Measurements from ENCODE around the gene FMOD.
A peak's percentile ranks its signal among the peaks of the same experiment; 100 is the strongest.
"Not testable (repeated sequence)": the region's sequence is repeated elsewhere in the genome, so short reads cannot be mapped to it uniquely, and the experiment has no call there.

FMOD gene

DNA sequence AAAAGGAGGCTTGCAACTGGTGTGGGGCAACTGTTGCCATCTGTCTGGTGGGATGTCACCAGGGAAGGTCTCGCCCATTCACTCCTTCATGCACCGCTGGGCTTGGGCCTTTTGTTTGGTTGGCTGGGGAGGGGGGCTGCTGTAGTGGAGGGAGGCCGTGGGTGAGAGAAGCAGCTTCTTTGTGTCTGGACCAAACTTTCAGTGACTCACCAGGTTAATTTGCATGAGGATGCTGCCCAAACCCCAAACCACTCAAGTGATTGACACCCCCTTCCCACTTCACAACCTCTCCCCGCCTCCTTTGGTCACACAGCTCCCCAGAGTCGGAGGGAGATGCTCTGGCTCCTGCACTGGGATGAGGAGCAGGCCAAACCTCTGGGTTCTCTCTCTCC, 25.9 kb downstream of the FMOD start:
- no peak for DNase-seq

DNA sequence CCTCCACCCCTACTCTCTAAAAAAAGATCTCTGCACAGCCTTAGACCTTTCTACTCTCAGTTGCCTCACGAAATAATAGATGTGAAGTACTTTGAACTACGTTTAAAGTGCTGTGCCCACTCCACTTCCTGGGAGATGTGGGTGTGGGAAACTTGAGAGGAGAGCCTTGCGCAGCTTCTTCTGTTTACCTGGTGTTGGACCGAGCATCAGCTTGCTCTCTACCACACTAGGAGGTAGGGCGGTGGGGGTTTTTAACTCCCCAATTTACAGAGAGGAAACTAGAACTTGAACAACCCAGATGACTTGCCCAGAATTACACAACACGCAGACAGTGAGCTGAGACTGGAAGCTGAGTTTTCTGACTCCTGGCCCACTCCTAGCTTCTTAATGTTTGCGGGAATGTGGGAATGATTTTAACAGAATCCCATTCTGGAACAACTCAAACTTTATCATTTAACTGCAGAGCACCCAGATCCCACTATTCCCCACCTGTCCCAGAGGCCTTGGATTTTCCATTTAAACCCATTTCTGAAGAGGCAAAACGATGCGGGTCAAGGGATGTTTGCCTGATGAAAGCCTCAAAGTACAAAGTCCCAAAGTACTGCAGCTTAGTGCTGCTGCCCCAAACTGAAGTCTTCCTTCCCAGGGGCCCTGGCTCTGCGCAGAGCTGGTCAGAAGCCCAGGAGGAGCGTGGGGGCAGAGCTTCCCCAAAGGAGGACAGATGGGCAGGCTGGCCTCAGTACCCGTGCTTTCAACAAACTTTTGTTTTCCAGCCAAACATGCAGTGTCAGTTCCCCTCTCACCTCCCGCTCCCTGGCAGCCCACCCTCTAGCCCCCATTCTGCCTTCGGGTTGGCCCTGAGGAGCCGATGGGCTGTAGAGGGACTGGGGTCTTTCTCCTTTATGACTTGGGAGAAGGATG, 26.6 kb downstream of the FMOD start:
- no peak for DNase-seq

DNA sequence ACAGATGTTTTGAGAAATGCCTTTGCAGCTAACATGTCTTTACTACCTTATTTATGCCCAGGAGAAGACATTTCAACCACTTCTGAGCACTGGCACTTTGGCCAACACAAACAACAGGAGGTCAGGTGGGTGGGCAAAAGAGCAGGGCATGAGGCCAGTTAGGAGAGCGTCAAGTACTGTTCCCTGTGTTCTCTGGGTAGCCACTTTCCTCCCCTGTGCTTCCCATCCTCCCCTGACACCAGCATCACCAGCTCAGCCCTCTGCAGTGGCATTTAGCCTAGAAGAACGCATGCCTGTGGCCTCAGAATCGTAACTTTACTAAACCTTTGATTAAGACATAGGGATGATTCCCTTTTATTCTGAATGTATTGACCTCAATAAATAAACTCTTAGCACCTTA, 27.3 kb downstream of the FMOD start:
- DNase-seq = peak; percentile 26

DNA sequence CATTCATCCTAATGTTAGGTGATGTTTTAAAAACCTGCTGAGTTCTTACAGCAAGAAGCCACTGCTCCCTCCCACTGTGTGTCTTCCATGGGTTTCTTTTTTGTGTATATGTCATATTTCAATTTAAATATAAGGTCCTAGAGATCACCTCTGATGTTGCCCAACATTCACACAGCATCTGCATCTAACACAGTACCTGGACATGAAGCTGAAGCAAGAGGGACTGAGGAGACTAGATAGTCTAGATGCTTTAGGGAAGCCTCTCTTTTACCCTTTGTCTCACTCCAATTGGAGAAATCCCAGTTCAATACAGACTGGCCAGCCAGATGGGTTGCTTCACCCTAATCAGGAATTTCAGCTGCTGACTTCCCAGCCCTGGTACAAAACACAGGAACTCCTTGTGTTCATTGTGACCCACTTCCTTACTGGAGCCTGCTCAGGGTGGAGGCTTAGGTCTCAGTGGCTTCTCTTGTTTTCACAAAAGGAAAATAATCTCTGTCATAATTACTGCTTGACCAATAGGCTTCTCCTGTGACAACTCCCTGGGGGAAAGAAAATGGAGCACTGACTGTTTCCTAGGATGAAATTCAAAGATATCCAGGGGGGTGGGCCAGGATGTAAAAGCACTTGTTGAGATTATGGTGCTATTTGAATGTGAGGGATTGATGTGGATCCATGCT, 28.3 kb downstream of the FMOD start:
- no peak for DNase-seq

DNA sequence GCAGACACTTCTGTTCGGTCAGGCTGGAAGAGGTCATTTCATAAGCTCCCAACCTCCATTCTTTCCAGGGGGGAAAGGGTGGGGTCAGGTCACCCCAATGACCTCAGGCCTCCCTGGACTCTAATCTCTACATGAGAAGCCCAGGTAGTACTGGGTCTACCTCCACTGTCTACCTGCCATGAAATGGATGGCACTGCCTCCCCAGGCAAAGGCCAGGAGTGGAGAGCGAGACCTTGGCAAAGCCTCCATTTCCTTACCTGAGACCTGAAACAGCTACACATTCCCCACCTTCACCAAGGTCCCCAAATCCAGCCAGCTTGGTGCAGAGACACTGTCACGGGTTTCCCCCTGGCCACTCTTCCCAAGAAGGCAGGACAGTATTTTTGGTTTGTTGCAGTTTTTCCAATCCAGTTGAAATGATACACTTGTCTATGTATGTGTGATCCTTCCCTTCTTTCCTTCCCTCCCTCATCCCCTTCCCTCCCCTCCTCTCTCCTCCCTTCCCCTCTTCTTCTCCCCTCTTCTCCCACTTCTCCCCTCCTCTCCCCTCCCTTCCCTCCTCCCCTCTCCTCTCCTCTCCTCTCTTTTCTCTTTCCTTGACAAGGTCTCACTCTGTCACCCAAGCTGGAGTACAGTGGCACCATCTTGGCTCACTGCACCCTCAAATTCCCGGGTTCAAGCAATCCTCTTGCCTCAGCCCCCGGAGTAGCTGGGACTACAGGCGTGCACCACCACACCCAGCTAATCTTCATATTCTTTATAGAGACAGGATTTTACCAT, 29.5 kb downstream of the FMOD start:
- DNase-seq = no peak

DNA sequence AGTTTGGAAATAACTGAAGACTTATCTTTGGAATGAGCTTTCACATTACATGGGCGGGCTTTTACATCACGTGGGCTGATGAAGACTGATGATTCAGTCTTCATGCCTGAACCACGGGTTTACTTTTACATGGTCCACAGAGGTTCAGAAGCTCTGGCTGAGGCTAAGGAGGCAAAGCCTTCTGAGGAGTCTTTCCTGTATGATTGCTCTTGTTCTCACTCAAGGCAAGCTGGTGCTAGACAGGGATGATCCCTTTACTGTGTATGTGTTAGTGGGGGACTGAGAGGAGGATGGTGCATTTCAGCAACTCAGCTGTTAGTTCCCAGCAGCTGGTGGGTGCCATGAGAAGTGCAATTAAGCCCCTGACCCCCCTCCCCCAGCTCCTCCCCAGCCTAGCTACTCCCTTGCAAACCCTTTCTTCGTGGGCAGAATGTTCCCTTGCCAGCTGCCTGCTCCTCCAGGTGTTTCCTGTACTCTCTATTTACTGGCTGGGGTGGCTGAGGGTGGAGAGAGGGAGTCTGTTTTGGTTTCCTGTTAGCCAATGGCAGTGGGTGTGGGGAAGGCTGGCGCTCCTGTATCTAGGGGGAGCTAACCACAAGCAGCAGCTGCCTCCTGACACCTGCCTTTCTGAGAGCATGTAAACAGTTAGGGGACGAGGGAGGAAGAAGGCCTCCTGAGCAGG, 30.2 kb downstream of the FMOD start:
- DNase-seq = peak; percentile 92

DNA sequence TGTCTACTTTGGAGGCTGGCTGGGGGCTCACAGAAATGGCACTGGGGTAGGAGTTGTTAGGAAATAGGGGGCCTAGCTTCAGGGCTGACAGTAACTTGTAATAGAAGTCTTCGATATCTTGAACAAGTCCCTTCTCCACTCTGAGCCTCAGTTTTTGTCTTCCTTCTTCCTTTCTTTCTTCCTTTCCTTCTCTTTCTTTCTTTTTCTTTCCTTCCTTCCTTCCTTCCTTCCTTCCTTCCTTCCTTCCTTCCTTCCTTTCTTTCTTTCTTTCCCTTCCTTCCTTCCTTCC, 32.7 kb downstream of the FMOD start:
- no peak for DNase-seq

DNA sequence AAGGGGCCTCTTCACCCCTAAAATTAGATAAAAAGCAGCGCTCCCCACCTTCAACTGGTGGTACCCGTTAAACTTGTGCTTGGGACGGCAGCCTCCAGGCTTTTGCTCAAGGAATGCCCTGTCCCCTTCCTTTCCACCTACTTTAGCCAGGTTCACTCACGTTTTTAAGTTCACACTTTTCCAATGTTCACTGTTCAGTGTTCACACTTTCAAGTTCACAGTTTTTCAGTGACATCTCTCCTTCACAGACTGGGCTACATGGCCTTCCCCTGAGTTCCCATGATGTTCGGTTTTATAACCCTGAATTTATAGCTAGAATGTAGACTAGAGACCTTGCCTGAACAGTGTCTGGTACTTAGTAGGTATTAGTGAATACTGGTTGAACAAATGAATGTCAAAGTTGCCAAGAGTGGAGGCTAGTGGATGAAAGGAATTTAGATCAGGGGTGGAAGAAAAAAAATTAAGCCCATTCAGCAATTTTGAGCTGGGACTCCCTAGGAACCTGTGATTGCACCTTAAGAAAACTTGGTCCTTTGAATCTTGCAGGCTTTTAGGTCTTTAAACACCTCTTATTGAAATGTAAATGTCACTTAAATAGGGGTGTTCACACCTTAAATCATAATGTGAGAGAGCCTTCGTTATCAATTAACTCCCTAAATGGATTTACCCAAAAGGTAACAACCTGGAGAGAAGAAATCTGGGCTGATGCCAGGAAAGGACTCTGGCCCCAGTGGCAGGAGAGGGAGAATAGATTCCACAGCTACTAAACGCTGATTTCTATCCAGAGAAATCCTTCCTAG, 33.3 kb downstream of the FMOD start:
- no peak for DNase-seq

DNA sequence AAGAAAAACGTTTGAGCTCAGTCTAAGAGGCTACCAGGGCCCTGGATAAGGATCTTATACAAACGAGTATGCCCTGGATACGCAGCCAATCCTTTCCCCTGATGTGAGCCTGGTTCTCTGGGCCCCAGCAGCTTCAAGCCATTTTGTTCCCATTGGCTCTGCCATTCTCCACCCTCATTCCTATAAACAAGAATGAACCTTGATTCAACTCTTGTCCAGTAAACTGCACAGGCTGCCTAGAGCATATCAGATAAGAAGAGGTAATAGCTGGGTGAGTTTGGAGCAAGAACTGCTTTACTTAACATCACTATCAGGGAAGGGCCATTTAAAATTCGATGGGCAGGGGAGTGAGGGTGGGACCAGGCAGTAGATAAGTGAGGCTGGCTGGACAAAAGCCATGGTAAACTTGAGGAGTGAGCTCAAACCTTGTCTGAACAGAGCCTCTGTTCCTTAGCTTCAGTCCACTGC, 34.3 kb downstream of the FMOD start:
- no peak for DNase-seq

DNA sequence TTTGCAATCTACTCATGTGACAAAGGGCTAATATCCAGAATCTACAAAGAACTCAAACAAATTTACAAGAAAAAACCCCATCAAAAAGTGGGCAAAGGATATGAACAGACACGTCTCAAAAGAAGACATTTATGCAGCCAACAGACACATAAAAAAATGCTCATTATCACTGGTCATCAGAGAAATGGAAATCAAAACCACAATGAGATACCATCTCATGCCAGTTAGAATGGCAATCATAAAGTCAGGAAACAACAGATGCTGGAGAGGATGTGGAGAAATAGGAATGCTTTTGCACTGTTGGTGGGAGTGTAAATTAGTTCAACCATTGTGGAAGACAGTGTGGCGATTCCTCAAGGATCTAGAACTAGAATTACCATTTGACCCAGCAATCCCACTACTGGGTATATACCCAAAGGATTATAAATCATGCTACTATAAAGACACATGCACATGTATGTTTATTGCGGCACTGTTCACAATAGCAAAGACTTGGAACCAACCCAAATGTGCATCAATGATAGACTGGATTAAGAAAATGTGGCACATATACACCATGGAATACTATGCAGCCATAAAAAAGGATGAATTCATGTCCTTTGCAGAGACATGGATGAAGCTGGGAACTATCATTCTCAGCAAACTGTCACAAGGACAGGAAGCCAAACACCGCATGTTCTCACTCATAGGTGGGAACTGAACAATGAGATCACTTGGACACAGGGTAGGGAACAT, 36.7 kb downstream of the FMOD start:
- not testable (repeated sequence) for DNase-seq

DNA sequence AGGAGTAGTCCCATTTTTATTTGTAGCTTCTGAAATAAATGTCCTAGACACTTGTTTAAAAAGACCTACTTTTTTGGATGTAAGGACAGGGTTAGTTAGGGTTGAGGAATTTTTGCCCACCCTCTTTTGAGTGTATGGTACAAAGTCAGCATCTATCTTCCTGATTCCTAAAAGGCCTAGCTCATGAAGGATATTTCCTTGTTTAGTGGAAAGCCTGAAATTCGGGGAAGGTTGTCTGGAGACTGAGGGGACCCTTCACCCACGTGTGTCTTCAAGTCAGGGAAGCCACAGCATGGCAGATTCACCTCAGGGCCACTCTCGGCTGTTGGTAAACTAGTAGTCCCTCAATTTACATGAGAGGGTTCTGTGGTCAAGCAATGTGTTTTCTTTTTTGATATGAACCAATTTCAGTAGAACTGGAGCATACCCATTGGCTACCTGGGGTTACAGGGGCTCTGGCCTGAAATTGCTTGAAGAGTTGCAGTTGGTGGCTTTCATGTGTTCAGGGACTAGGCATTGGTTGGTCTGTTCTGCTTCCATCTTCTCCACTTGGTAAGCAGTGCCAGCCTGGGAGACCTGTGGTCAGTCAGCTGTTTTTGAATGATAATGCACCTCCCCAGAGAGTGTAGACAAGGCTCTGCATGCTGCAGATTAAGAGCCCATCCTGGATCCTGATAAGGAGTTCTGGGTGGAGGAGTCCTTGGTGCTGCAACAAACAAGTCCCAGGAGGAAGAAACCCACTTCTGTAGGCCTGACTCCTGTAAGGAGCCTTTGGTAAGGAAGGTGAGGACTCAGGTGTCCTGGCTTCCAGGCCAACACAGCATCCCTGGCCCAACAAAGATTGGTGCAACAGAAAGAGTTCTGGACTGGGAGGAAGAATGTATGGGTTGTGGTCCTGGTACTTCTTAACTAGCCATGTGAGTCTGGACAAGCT, 39.3 kb downstream of the FMOD start:
- no peak for DNase-seq

DNA sequence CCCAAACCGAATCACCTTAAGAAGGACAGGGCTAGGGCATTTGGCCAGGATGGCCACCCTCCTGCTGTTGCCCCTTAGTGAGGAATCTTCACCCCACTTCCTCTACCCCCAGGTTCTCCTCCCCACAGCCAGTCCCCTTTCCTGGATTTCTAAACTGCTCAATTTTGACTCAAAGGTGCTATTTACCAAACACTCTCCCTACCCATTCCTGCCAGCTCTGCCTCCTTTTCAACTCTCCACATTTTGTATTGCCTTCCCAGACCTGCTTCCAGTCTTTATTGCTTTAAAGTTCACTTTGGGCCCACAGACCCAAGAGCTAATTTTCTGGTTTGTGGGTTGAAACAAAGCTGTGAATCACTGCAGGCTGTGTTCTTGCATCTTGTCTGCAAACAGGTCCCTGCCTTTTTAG, 42.0 kb downstream of the FMOD start:
- DNase-seq = no peak

DNA sequence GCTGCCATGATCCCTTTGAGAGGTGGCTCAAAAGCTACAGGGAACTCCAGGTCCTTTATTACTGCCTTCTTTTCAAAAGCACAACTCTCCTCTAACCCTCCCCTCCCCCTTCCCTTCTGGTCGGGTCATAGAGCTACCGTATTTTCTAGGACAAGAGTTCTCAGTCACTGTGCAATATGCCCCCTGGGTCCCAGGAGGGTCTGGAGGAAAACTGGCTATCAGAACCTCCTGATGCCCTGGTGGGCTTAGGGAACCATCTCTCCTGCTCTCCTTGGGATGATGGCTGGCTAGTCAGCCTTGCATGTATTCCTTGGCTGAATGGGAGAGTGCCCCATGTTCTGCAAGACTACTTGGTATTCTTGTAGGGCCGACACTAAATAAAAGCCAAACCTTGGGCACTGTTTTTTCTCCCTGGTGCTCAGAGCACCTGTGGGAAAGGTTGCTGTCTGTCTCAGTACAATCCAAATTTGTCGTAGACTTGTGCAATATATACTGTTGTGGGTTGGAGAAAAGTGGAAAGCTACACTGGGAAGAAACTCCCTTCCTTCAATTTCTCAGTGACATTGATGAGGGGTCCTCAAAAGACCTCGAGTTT, 42.5 kb downstream of the FMOD start:
- DNase-seq = no peak

DNA sequence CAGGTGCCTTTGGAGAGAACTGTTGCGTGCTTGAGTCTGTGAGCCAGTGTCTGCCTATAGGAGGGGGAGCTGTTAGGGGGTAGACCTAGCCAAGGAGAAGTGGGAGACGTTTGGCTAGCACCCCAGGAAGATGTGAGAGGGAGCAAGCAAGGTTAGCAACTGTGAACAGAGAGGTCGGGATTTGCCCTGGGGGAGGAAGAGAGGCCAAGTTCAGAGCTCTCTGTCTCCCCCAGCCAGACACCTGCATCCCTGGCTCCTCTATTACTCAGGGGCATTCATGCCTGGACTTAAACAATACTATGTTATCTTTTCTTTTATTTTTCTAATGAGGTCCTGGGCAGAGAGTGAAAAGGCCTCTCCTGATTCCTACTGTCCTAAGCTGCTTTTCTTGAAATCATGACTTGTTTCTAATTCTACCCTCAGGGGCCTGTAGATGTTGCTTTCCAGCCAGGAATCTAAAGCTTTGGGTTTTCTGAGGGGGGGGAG, 43.2 kb downstream of the FMOD start:
- no peak for DNase-seq

DNA sequence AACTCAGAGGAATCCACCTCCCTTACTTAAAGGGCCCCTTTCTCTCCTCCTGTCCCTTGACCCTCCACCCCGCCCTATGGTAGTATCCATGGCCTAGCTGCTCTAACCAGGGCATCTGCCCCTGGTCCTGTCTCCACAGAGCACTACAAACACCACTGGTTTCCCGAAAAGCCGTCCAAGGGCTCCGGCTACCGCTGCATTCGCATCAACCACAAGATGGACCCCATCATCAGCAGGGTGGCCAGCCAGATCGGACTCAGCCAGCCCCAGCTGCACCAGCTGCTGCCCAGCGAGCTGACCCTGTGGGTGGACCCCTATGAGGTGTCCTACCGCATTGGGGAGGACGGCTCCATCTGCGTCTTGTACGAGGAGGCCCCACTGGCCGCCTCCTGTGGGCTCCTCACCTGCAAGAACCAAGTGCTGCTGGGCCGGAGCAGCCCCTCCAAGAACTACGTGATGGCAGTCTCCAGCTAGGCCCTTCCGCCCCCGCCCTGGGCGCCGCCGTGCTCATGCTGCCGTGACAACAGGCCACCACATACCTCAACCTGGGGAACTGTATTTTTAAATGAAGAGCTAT, 43.9 kb downstream of the FMOD start:
- no peak for DNase-seq

DNA sequence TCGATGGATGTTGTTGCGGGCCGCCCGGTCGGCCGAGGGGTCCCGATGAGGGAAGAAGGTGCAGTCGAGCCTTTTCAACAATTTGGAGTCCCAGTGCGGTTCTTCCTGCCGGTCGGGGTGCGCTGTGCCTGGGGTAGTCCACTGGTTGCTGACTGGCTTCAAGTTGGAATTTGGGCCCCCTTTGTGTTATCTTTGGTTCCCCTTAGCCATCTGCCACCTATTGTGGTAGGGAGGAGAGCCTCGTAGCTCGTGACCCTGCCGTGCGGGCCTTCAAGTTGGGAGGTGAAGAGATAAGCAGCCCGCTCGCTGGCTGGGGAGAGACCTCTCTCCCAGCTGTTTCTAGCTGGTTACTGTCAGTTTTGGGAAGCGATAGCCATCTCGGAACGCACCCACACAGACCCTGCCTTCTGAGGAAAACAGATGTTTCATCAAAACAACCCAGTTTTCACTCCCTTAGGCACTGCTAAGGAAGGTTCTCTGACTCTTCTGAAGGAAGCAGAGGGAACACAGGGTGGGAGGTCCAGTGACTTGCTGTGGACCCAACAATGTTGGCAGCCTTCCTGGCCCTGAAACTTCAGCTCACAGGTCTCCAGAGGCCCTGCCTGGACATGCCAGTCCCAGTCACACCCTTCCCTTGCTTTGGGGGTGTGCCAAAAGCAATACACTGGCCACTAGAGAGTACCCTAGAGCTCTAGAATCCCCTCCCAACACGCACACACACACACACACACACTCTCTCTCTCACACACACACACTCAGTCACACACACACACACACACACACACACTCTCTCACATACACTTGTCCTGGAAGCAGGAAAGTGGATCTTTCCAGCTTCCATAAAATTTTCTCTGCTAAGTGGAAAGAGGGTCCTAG, 44.6 kb downstream of the FMOD start:
- no peak for DNase-seq

DNA sequence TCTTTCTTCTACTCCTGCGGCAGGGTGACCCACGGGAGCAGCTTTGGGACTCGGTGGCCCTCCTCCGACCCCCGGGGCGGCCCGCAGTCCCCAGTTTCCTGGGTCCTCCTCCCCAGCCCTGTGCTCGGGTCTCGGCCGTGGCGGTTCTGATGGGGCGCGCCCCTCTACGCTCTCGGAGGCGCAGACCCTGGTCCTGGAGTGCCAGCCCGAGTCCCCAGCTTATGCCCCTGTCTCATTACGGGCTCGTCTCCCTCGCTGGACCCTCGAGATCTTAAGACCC, 45.2 kb downstream of the FMOD start:
- DNase-seq = no peak
